ENCODE data around the gene SLC19A2. TPM values are rescaled to one million over a fixed set of nuclear protein-coding genes. Genes with fewer than 3 reads are reported as not detected.

SLC19A2 gene
- total RNA-seq, 1 experiment from 2014 or later: 12.8 TPM

DNA sequence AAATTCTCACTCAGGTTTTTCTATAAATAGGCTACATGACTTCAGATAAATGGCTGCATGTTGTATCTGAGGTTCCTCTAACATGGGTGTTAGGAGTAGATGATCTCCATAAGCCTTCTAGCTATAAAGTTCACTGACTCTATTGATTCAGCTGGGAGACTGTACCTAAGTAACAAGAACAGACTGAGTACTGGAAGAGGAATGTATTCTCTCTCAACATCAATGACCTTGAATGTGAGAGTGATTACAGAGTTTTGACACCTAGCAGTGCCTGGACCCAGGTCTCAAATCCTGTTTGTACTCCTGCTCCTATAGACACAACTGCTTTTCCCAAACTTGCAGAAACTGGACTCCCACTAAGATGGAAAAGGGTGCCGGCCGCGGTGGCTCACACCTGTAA is 8.6 kb upstream of the SLC19A2 start:
- H3K9me3 Mint-ChIP-seq: no peaks in the 10 kb centered on the region; a peak in 2 of 5 replicates

More for the DNA sequence above, 8.6 kb upstream of the SLC19A2 start:
- Histone ChIP-seq H3K23ac (ENCODE audit: insufficient read length, low read depth, low read length) (no peak overlapping the region), H3K56ac (ENCODE audit: insufficient read length, low read depth, low read length) (no peak overlapping the region), H3K27ac (ENCODE audit: insufficient read length, low read depth, low read length) (no peak overlapping the region), H3K9me3 (ENCODE audit: control insufficient read depth, low read depth, low read length) (no peaks in the 10 kb centered on the region), H4K8ac (replicated peaks; ENCODE audit: insufficient read length, low read depth, low read length) (no peak overlapping the region), H2BK5ac (ENCODE audit: insufficient read length, low read length) (no peak overlapping the region), H2AK5ac (ENCODE audit: insufficient read length, low read length) (no peak overlapping the region), H4K20me1 (ENCODE audit: control insufficient read depth, insufficient read depth, insufficient read length) (no peaks in the 10 kb centered on the region), H3K4me1 (ENCODE audit: insufficient read depth, low read length) (no peaks in the 10 kb centered on the region), H4K5ac (ENCODE audit: insufficient read length, low read depth, low read length) (no peak overlapping the region), H3K79me2 (ENCODE audit: insufficient read depth, low read length) (no peaks in the 10 kb centered on the region), H3K4me2 (ENCODE audit: insufficient read depth, insufficient read length, low read length) (no peak overlapping the region), H3K27me3 (ENCODE audit: insufficient read depth, low read length) (no peaks in the 10 kb centered on the region), H2AFZ (ENCODE audit: low read length) (no peak overlapping the region), H2BK120ac (ENCODE audit: low read depth, low read length, poor library complexity, severe bottlenecking) (no peak overlapping the region), H3K14ac (ENCODE audit: insufficient read depth, low read length) (no peak overlapping the region), H3K4ac (ENCODE audit: low read depth, low read length) (no peak overlapping the region), H3K18ac (ENCODE audit: insufficient read length, low read depth, low read length) (no peak overlapping the region), H2BK20ac (ENCODE audit: low read depth, low read length, poor library complexity, severe bottlenecking) (no peak overlapping the region), H4K91ac (ENCODE audit: insufficient read length, low read depth, low read length) (no peak overlapping the region), H3K9ac (ENCODE audit: extremely low read depth, insufficient read length, low read length) (no peak overlapping the region), H2BK15ac (ENCODE audit: low read depth, low read length) (no peak overlapping the region), H3K23me2 (ENCODE audit: insufficient read length, low read depth, low read length, poor library complexity, severe bottlenecking) (no peaks in the 10 kb centered on the region), H3K79me1 (ENCODE audit: insufficient read depth, low read depth, low read length, poor library complexity, severe bottlenecking) (no peaks in the 10 kb centered on the region), H3T11ph (ENCODE audit: low read length) (no peak overlapping the region), H2BK12ac (ENCODE audit: insufficient read length, low read depth, low read length) (no peak overlapping the region)
- H3K4me1 Mint-ChIP-seq: no peaks in the 10 kb centered on the region
- no CpG with 5 or more reads among the region's 3 CpGs for WGBS (ENCODE audit: extremely low coverage, insufficient read length, low lambda C conversion rate)
- no peaks in the 10 kb centered on the region; the same call in 1 of the 2 replicates for H3K27me3 Mint-ChIP-seq (ENCODE audit: low read depth)
- no peak for DNase-seq
- TF ChIP-seq, protein P1, sequence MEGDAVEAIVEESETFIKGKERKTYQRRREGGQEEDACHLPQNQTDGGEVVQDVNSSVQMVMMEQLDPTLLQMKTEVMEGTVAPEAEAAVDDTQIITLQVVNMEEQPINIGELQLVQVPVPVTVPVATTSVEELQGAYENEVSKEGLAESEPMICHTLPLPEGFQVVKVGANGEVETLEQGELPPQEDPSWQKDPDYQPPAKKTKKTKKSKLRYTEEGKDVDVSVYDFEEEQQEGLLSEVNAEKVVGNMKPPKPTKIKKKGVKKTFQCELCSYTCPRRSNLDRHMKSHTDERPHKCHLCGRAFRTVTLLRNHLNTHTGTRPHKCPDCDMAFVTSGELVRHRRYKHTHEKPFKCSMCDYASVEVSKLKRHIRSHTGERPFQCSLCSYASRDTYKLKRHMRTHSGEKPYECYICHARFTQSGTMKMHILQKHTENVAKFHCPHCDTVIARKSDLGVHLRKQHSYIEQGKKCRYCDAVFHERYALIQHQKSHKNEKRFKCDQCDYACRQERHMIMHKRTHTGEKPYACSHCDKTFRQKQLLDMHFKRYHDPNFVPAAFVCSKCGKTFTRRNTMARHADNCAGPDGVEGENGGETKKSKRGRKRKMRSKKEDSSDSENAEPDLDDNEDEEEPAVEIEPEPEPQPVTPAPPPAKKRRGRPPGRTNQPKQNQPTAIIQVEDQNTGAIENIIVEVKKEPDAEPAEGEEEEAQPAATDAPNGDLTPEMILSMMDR (conservative IDR thresholded peaks at IDR 0.05): no peak
- no peaks in the 10 kb centered on the region; a peak in 1 of 7 replicates for H3K36me3 Mint-ChIP-seq (ENCODE audit: insufficient read depth in 1 of 3, low read depth in 3 of 3)
- no peak overlapping the region for H3K27ac Mint-ChIP-seq
- no peak overlapping the region for H3K4me3 Mint-ChIP-seq

Measured in H9 (cell line).